Ureter (tissue), 1 donor: ENCODE results near the gene UBASH3A. TPM values are rescaled to one million over a fixed set of nuclear protein-coding genes. Genes with fewer than 3 reads are reported as not detected.

Experiments
- DNase-seq: peaks from one replicate; pipeline ENCODE4 v3.0.0-alpha.2; 2020; ENCODE audit warnings: low spot score
- total RNA-seq: library from RNA; stranded (reverse); gene quantifications from one replicate; pipeline ENCODE4 v1.2.4, GENCODE V29; 2023
- donor health status: DM: yes; HTN: yes; CAD: no.

Gene UBASH3A
- total RNA-seq, 1 donor from 2014 or later, result 1.4 TPM

GRCh38 chr21:42374457-42374856 is 29.2 kb upstream of the UBASH3A start:
- DNase-seq, result no peak

DNA sequence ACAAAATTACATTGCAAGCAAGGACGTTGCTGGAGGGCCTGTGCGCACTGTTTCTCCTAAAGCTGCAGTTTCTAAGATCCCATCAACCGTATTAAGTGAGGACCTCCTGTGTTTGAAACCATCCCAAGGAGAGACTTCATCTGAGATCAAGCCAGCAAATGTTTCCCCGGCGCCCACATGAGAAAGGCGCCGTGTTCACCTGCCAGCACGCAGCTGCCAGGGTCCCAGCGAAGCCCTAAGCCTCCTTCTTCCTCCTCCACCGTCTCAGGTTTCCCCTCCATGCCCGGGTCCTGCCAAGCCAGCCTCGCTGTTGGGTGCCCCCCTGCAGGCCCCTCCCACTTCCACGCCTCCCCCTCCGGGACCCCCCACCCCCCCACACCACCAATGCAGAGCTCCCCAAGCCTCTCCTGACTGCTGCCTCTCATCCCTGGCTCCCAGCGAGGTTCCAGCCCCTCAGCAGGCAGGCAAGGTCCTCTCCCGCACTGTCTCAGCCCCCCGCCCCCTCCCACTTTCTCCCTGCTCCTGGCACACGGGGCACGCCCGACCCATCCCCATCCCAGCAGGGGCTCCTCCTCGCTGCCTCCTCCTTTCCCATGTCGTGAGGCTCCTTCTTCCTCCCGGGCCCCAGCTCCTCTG is 28.7 kb upstream of the UBASH3A start:
- no peak for DNase-seq

DNA sequence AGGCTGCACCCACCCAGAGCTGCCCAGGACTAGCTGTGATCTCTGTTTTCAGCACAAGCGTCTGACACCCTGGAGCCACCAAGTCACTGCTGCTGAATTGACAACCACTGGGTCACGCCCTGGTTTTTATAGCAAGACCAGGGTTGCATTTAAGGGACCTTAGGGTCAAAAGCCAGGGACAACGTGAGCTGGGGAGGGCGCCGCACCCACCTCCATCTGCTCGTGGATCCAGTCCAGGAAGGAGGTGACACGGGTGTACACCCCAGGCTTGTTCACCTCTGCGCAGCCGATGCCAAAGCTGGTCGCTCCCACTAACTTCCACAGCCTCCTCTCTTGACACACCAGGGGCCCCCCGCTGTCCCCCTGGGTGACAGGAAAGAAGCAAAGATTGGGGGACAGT is 28.2 kb upstream of the UBASH3A start:
- DNase-seq, result no peak

GRCh38 chr21:42375966-42376337 is 27.8 kb upstream of the UBASH3A start:
- no peak for DNase-seq

DNA sequence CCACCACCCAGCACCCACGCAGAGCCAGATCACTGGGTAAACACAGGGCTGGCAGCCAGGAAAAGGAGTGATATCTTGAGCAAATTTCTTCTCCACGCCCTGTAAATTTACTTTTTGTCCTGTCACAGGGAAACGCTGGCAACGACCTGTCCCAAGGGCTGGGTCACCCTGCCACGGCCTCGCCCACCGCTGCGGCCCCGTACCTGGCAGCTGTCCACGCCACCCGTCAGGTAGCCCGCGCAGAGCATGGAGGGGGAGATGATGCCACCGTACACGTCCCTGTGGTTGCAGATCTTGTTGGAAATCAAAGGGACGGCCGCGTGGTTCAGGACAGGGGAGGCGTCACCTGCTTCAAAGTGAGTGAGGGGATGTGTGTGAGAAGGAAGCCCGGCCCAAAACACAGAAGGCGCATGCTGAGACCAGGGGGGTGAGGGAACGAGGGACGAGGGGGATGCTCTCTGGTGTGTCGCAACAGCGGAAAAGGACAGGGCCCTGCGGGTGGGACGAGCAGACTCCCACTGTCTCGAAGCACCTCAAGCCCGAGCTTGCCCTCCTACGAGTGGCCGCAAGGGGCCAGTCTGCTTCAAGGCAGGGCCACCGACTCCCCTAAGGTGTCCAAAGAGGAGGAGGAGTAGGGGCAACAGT is 27.2 kb upstream of the UBASH3A start:
- no peak for DNase-seq

- DNase-seq, result no peak
These were observed 26.3 kb upstream of the UBASH3A start for GRCh38 chr21:42377211-42377950.

DNA sequence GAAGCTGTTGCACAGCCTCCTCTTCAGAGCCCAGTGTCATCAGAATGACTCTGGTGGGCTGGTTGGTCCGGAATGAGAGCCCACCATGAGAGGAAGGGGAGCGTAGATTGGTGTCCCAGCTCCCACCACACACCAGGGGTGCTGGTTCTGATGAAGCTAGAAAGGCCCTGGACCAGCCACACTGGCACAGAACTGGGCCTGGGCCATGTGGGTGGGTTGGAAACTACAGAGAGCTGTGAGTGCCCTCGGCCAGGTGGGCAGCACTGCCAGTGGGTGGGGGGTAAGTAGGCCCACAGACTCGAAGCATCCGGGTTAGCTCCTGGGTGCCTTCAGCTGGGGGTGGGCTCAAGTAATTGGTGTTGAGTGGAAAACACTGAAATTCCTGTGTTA is 25.8 kb upstream of the UBASH3A start:
- no peak for DNase-seq

DNA sequence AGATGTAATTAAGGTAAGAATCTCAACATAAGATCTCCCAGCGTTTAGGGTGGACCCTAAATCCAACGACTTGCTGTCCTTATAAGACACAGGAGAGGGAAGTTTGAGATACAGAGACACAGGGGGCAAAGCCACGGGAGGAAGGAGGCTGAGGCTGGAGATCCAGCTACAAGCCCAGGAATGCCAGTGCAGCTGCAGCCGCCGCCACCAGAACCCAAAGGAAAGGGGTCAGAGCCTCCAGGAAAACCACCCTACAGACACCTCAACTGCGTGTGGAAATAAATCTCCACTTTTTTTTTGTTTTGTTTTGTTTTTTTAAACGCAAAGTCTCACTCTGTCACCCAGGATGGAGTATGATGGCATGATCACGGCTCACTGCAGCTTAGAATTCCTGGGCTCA is 25.3 kb upstream of the UBASH3A start:
- DNase-seq, result no peak

- no peak for DNase-seq
These were observed 24.1 kb upstream of the UBASH3A start for GRCh38 chr21:42379426-42380215.

DNA sequence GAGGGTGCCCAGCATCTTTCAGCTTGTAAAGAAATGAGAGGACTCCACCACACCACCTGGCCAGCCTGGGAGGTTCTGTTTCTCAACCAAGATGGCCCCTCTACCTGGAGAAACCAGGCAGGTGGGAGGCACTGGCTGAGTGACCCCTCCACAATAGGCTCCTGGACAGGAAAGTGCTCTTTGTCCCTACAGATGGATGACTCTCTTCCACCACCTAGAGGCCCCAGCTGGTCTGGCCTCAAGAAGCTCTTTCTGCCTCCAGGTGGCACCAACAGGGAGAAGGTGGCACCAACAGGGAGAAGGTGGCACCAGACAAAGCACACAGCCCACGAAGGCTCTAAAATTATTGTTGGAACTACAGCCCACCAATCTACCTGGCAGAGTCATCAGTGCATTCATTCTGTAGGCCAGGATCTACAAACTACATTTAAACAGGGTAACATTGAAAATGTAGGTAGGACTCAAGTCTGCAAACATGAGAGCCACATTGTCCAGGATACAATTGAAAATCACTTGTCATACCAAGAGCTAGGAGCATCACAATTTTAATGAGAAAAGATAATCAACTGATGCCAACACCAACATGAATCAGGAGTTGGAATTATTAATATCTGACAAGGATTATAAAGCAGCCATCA is 22.2 kb upstream of the UBASH3A start:
- no peak for DNase-seq

DNA sequence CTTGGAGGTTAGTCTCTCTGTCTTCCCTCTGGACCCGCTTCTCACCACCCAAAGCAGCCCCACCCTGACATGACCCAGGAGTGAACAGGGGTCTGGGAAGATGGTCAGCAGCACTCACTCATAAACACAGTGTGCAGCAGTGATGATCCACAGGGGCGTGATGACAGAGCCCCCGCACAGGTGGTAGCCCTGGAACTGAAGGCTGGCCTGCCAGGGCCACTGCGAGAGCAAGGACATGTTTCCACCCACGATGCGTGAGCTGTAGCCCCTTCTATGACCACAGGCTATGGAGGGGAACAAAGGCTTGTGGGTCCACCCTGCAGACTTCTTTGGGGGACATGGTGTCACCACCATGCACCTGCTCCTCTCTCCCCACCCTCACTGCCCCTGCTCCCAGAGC is 20.8 kb upstream of the UBASH3A start:
- DNase-seq, result no peak

GRCh38 chr21:42383331-42383730 is 20.4 kb upstream of the UBASH3A start:
- DNase-seq, result no peak

DNA sequence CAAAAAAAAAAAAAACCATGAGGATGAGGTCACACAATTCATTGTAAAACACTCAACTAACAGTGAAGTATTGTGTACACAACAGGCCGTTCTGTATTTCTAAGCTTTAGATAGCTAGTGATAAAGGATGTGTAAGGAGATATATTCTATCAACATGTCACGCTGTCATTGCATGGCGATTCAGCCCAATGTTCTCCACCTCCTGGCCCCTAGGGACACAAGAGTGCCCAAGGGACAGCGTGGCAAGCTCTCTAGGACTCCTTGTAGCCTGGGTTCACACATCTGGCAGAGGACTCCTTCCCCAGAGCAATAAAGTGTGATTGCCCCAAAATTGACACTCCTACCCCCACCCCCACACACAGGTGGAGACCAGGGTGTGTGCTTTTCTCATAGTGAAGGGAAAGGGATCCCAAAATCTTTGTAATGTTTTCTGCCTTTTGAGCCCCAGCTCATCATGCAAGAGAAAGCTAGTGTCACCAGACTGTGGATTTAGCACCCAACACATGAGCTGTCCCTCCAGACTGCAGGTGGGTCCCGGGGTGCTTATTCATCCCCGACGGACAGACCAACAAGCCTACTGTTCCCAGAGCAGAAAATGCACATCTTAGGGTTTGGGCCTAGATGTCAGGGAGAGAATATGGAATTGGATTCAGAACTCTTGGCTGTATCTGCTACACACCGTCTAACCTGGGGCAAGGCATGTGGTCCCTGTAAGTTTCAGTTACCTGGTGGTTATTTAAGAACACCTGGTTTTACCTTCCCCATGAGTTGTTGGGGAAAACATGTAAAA is 19.4 kb upstream of the UBASH3A start:
- no peak for DNase-seq

- DNase-seq, result no peak
These were observed 18.7 kb upstream of the UBASH3A start for GRCh38 chr21:42384989-42385388.

- no peak for DNase-seq
These were observed 18.1 kb upstream of the UBASH3A start for GRCh38 chr21:42385619-42386018.

DNA sequence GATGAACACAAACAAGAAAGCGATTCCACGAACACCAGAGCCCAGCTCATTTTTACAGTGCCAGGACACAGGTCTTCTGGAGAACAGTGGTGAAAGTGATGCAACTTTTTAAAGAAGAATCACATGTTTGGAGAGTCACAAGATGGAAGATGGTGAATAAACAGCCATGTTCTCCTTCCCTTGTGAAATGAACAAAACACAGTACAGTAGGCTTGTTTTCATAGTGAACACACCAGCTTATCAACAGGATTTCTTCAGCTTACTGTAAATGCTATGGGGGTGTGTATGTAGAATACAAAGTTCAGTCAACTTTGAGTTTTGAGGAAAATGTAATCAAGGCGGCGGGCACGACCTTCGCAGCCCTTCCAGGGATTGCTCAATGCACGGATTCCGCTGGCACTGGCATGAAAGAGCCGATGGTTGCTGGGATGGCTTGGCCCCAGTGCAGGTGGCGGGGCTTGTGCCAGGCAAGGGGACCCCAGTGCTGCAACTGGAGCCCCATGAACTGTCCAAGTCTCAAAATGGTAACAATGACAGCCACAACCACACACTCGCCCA is 17.6 kb upstream of the UBASH3A start:
- DNase-seq, result no peak

GRCh38 chr21:42387164-42387563 is 16.5 kb upstream of the UBASH3A start:
- DNase-seq, result no peak

GRCh38 chr21:42387843-42388340 is 15.8 kb upstream of the UBASH3A start:
- no peak for DNase-seq

- DNase-seq, result no peak
These were observed 14.8 kb upstream of the UBASH3A start for GRCh38 chr21:42388740-42389448.

GRCh38 chr21:42389449-42389835 is 14.3 kb upstream of the UBASH3A start:
- DNase-seq, result no peak
